AG08396 (cell line): Measurements from ENCODE around the gene AGPS.
"Not testable (repeated sequence)": the region's sequence is repeated elsewhere in the genome, so short reads cannot be mapped to it uniquely, and the experiment has no call there.

Experiments
- DNase-seq: peaks from one replicate; pipeline ENCODE4 v3.0.0; 2012; ENCODE audit warnings: low spot score, mixed read lengths

AGPS gene

GRCh38 chr2:177392373-177393202 lies at the start of gene AGPS:
Gene AGPS (plus strand): TSS chr2:177392773. CDS start chr2:177392790, 17 bp downstream.
- DNase-seq = peak; percentile 87

- DNase-seq = no peak
These were observed 48.8 kb upstream of the AGPS start for GRCh38 chr2:177343773-177344172.

GRCh38 chr2:177344316-177344715 lies 48.3 kb upstream of the AGPS start:
- DNase-seq = no peak

- no peak for DNase-seq
These were observed 46.4 kb upstream of the AGPS start for GRCh38 chr2:177346192-177346591.

GRCh38 chr2:177347570-177347969 lies 45.0 kb upstream of the AGPS start:
- no peak for DNase-seq

- no peak for DNase-seq
These were observed 44.4 kb upstream of the AGPS start for GRCh38 chr2:177348118-177348654.

GRCh38 chr2:177348733-177349693 lies 43.6 kb upstream of the AGPS start:
- no peak for DNase-seq

GRCh38 chr2:177350624-177351023 lies 41.9 kb upstream of the AGPS start:
- not testable (repeated sequence) for DNase-seq

- DNase-seq = not testable (repeated sequence)
These were observed 41.5 kb upstream of the AGPS start for GRCh38 chr2:177351121-177351520.

- DNase-seq = no peak
These were observed 40.0 kb upstream of the AGPS start for GRCh38 chr2:177352441-177353186.

- no peak for DNase-seq
These were observed 39.4 kb upstream of the AGPS start for GRCh38 chr2:177353187-177353478.

- DNase-seq = not testable (repeated sequence)
These were observed 38.0 kb upstream of the AGPS start for GRCh38 chr2:177354541-177354940.

GRCh38 chr2:177355874-177356273 lies 36.7 kb upstream of the AGPS start:
- DNase-seq = no peak

- DNase-seq = no peak
These were observed 32.6 kb upstream of the AGPS start for GRCh38 chr2:177359836-177360595.

GRCh38 chr2:177362499-177362898 lies 30.1 kb upstream of the AGPS start:
- DNase-seq = no peak

- DNase-seq = no peak
These were observed 29.2 kb upstream of the AGPS start for GRCh38 chr2:177363332-177363731.

- DNase-seq = not testable (repeated sequence)
These were observed 26.8 kb upstream of the AGPS start for GRCh38 chr2:177365764-177366163.

- DNase-seq = not testable (repeated sequence)
These were observed 24.6 kb upstream of the AGPS start for GRCh38 chr2:177368023-177368422.

GRCh38 chr2:177379354-177379753 lies 13.2 kb upstream of the AGPS start:
- DNase-seq = no peak

- no peak for DNase-seq
These were observed 12.4 kb upstream of the AGPS start for GRCh38 chr2:177380181-177380580.

- no peak for DNase-seq
These were observed 8.6 kb upstream of the AGPS start for GRCh38 chr2:177383935-177384334.
